HG03520 (cell line): ENCODE results near the gene HLA-DMB.
A peak's percentile ranks its signal among the peaks of the same experiment; 100 is the strongest.

Source experiments
- ATAC-seq: cut with Tn5 transposase; IDR thresholded peaks from one replicate; pipeline ENCODE4 v1.9.1; 2021; ENCODE audit warnings: mild to moderate bottlenecking, moderate library complexity; ENCODE audit not compliant: unreplicated experiment

HLA-DMB gene

GRCh38 chr6:32931211-32931610 lies 9.6 kb downstream of the HLA-DMB start:
- no peak for ATAC-seq

- no peak for ATAC-seq
Observed at GRCh38 chr6:32922083-32922482, 18.7 kb downstream of the HLA-DMB start.

- no peak for ATAC-seq
Observed at GRCh38 chr6:32920715-32921114, 20.1 kb downstream of the HLA-DMB start.

GRCh38 chr6:32912951-32913350 lies 27.9 kb downstream of the HLA-DMB start:
- no peak for ATAC-seq

- no peak for ATAC-seq
Observed at GRCh38 chr6:32908897-32909296, 31.9 kb downstream of the HLA-DMB start.

- no peak for ATAC-seq
Observed at GRCh38 chr6:32906539-32906938, 34.3 kb downstream of the HLA-DMB start.

GRCh38 chr6:32905078-32905477 lies 35.8 kb downstream of the HLA-DMB start:
- no peak for ATAC-seq

- ATAC-seq: no peak
Observed at GRCh38 chr6:32903952-32904351, 36.9 kb downstream of the HLA-DMB start.

- ATAC-seq: peak; percentile 6
Observed at GRCh38 chr6:32895006-32895345, 45.9 kb downstream of the HLA-DMB start.

GRCh38 chr6:32894085-32895005 lies 46.5 kb downstream of the HLA-DMB start:
- ATAC-seq: peak; percentile 95

- ATAC-seq: no peak
Observed at GRCh38 chr6:32890831-32891230, 50.0 kb downstream of the HLA-DMB start.

- ATAC-seq: no peak
Observed at GRCh38 chr6:32889533-32889932, 51.3 kb downstream of the HLA-DMB start.

- ATAC-seq: no peak
Observed at GRCh38 chr6:32888576-32888975, 52.3 kb downstream of the HLA-DMB start.

- no peak for ATAC-seq
Observed at GRCh38 chr6:32887616-32888015, 53.2 kb downstream of the HLA-DMB start.

- ATAC-seq: no peak
Observed at GRCh38 chr6:32886681-32887383, 54.0 kb downstream of the HLA-DMB start.

- ATAC-seq: no peak
Observed at GRCh38 chr6:32885698-32886286, 55.0 kb downstream of the HLA-DMB start.
